PFSK-1 (cell line): Measurements from ENCODE around the gene SAGE1.

ENCODE experiments used
- FOXP2 ChIP-seq: optimal IDR thresholded peaks from 2 replicates; pipeline ENCODE3; 2011; ENCODE audit warnings: borderline replicate concordance, control low read depth, inconsistent platforms; ENCODE audit not compliant: insufficient read depth; ENCODE audit errors: extremely low read length, extremely low read depth
- POLR2AphosphoS5 ChIP-seq: IDR thresholded peaks from 2 replicates; pipeline ENCODE4 v1.6.1; 2012; ENCODE audit warnings: low read depth, mild to moderate bottlenecking, control low read depth, low read length, moderate library complexity
- REST ChIP-seq, 2 experiments: IDR thresholded peaks; 2 replicates each; pipeline versions ENCODE4 v1.6.1 to v1.8.0; 2011 to 2012; ENCODE audit warnings: low read depth in 2 of 2, low read length in 2 of 2, control low read depth in 1 of 2, inconsistent platforms in 1 of 2, mild to moderate bottlenecking in 1 of 2, moderate library complexity in 1 of 2; ENCODE audit not compliant: insufficient read depth in 1 of 2
- SIN3A ChIP-seq: IDR thresholded peaks from 2 replicates; pipeline ENCODE4 v1.6.1; 2012; ENCODE audit warnings: mild to moderate bottlenecking, low read length, moderate library complexity, borderline replicate concordance; ENCODE audit not compliant: insufficient read depth
- TAF1 ChIP-seq: IDR thresholded peaks from 2 replicates; pipeline ENCODE4 v1.6.1; 2012; ENCODE audit warnings: low read length, control low read depth, borderline replicate concordance; ENCODE audit not compliant: insufficient read depth

DNA sequence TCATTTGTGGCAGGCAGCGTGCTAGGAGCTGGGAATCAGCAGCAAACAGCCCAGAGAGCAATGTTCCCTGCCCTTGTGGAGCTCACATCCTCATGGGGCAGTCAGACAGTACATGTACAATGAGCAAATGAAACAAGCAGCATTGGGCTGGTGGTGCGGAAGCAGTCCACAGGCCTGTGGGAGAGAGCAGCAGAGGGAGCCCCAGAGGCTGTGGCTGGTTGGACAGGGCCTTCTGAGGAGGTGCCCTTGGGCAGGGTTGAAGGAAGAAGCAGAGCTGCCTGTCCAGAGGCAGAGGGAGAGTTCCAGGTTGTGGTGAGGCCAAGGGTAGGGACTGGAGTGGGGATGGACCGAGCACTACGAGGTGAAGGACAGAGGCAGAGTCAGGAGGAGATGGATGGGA is 57.8 kb downstream of the SAGE1 start:
- TF ChIP-seq SIN3A (no peak), POLR2AphosphoS5 (no peak), REST (IDR thresholded peaks at IDR 0.05; ENCODE audit: insufficient read depth in 1 of 2, low read depth in 2 of 2, low read length in 2 of 2) (no peak), TAF1 (no peak), FOXP2 (no peak)
